Measurements from ENCODE around the gene SMAD2.
A peak's percentile ranks its signal among the peaks of the same experiment; 100 is the strongest.

Gene SMAD2

GRCh38 chr18:47895565-47896250, 34.8 kb downstream of the SMAD2 start:
- DNase-seq (ENCODE audit: low spot score), result no peak

- no peak for DNase-seq (ENCODE audit: low spot score)
These were observed 36.3 kb downstream of the SMAD2 start for GRCh38 chr18:47893939-47894699.

- DNase-seq (ENCODE audit: low spot score), result no peak
These were observed 37.4 kb downstream of the SMAD2 start for GRCh38 chr18:47893047-47893446.

GRCh38 chr18:47888156-47888555, 42.3 kb downstream of the SMAD2 start:
- DNase-seq (ENCODE audit: low spot score), result no peak

GRCh38 chr18:47887227-47887626, 43.2 kb downstream of the SMAD2 start:
- DNase-seq (ENCODE audit: low spot score), result no peak

GRCh38 chr18:47883771-47884413, 46.6 kb downstream of the SMAD2 start:
- peak; percentile 3 for DNase-seq (ENCODE audit: low spot score)

- DNase-seq (ENCODE audit: low spot score), result peak; percentile 16
These were observed 47.8 kb downstream of the SMAD2 start for GRCh38 chr18:47882641-47883040.

GRCh38 chr18:47881752-47882455, 48.6 kb downstream of the SMAD2 start:
- DNase-seq (ENCODE audit: low spot score), result peak; percentile 19

GRCh38 chr18:47881042-47881441, 49.4 kb downstream of the SMAD2 start:
- DNase-seq (ENCODE audit: low spot score), result no peak

- DNase-seq (ENCODE audit: low spot score), result no peak
These were observed 52.6 kb downstream of the SMAD2 start for GRCh38 chr18:47877892-47878291.

- DNase-seq (ENCODE audit: low spot score), result no peak
These were observed 53.6 kb downstream of the SMAD2 start for GRCh38 chr18:47876813-47877212.

- no peak for DNase-seq (ENCODE audit: low spot score)
These were observed 56.8 kb downstream of the SMAD2 start for GRCh38 chr18:47873625-47874024.

- DNase-seq (ENCODE audit: low spot score), result no peak
These were observed 58.0 kb downstream of the SMAD2 start for GRCh38 chr18:47872426-47872825.

- no peak for DNase-seq (ENCODE audit: low spot score)
These were observed 59.2 kb downstream of the SMAD2 start for GRCh38 chr18:47871288-47871687.

GRCh38 chr18:47870605-47871004, 59.9 kb downstream of the SMAD2 start:
- no peak for DNase-seq (ENCODE audit: low spot score)

- no peak for DNase-seq (ENCODE audit: low spot score)
These were observed 61.7 kb downstream of the SMAD2 start for GRCh38 chr18:47868744-47869143.

- no peak for DNase-seq (ENCODE audit: low spot score)
These were observed 65.3 kb downstream of the SMAD2 start for GRCh38 chr18:47865183-47865582.

- DNase-seq (ENCODE audit: low spot score), result no peak
These were observed 67.4 kb downstream of the SMAD2 start for GRCh38 chr18:47863041-47863440.

GRCh38 chr18:47858607-47859006, 71.9 kb downstream of the SMAD2 start:
- no peak for DNase-seq (ENCODE audit: low spot score)

GRCh38 chr18:47847635-47848034, 82.8 kb downstream of the SMAD2 start:
- DNase-seq (ENCODE audit: low spot score), result no peak

GRCh38 chr18:47846431-47846830, 84.0 kb downstream of the SMAD2 start:
- no peak for DNase-seq (ENCODE audit: low spot score)

GRCh38 chr18:47844828-47845498, 85.5 kb downstream of the SMAD2 start:
- DNase-seq (ENCODE audit: low spot score), result no peak

Measured in AG08395 (cell line).